HepG2 (cell line): ENCODE results near the gene IL1RL2. TPM values are rescaled to one million over a fixed set of nuclear protein-coding genes. Genes with fewer than 3 reads are reported as not detected.
A peak's percentile ranks its signal among the peaks of the same experiment; 100 is the strongest.

ENCODE experiments used
- GABPB1 ChIP-seq: IDR thresholded peaks from 2 replicates; pipeline ENCODE4 v1.6.1; 2016; ENCODE audit warnings: mild to moderate bottlenecking, missing genetic modification reagents, moderate library complexity, missing compliant biosample characterization
- GATAD2A ChIP-seq: IDR thresholded peaks from 2 replicates; pipeline ENCODE4 v1.6.1; 2016
- MAFG ChIP-seq: sonication (generic); formaldehyde crosslinking; IDR thresholded peaks from 2 replicates; pipeline ENCODE4 v1.5.1; 2020; ENCODE audit warnings: mild to moderate bottlenecking, missing genetic modification reagents
- NR2F1 ChIP-seq, 2 experiments: fragments of 450-650 bp in 1 of 2; formaldehyde crosslinking in 1 of 2; IDR thresholded peaks; 2 replicates each; pipeline versions ENCODE4 v1.5.0 to v1.6.1; 2016 to 2020; ENCODE audit warnings: mild to moderate bottlenecking in 1 of 2, missing compliant biosample characterization in 1 of 2, missing genetic modification reagents in 1 of 2, moderate library complexity in 1 of 2
- PTBP1 ChIP-seq: fragments of 200-400 bp; formaldehyde crosslinking; IDR thresholded peaks from 2 replicates; pipeline ENCODE4 v1.6.1; 2018; ENCODE audit warnings: low read length, low read depth; ENCODE audit not compliant: poor library complexity, severe bottlenecking
- TAF15 ChIP-seq: fragments of 200-400 bp; formaldehyde crosslinking; IDR thresholded peaks from one replicate; pipeline ENCODE4 v1.6.1; 2018; ENCODE audit warnings: mild to moderate bottlenecking, low read depth, low read length; ENCODE audit not compliant: poor library complexity, severe bottlenecking
- ZNF724P ChIP-seq: sonication (generic); formaldehyde crosslinking; IDR thresholded peaks from 2 replicates; pipeline ENCODE4 v1.8.0; 2022; ENCODE audit warnings: missing genetic modification reagents, borderline replicate concordance
- ZNF772 ChIP-seq: sonication (generic); formaldehyde crosslinking; IDR thresholded peaks from 2 replicates; pipeline ENCODE4 v1.5.0; 2020; ENCODE audit warnings: mild to moderate bottlenecking, missing genetic modification reagents
- ZNF782 ChIP-seq: sonication (generic); formaldehyde crosslinking; IDR thresholded peaks from 2 replicates; pipeline ENCODE4 v1.4.0; 2020; ENCODE audit warnings: missing genetic modification reagents, mild to moderate bottlenecking, borderline replicate concordance
- ZNF83 ChIP-seq: sonication (generic); formaldehyde crosslinking; IDR thresholded peaks from 2 replicates; pipeline ENCODE4 v1.4.0; 2020; ENCODE audit warnings: missing genetic modification reagents, mild to moderate bottlenecking, borderline replicate concordance
- ZNF878 ChIP-seq: sonication (generic); formaldehyde crosslinking; IDR thresholded peaks from 2 replicates; pipeline ENCODE4 v1.8.1; 2023; ENCODE audit warnings: mild to moderate bottlenecking, missing genetic modification reagents, moderate library complexity
- polyA plus RNA-seq, 8 experiments: library from polyadenylated mRNA; depleted of rRNA in 3 of 8; stranded (reverse) in 7 of 8; unstranded in 1 of 8; fragments of >200 nt; fragmentation: Illumina TruSeq in 4 of 8; extraction: Trizol in 4 of 8; gene quantifications; 2 replicates each; pipeline versions ENCODE4 v1.2.1 to v1.2.3, GENCODE V29; 2011 to 2016; ENCODE audit warnings: low read depth in 4 of 8, missing spikeins in 1 of 8, mixed read lengths in 1 of 8; ENCODE audit not compliant: insufficient read depth in 1 of 8
- total RNA-seq, 5 experiments: library from RNA; depleted of rRNA; stranded (reverse); fragments of >200 nt; fragmentation: Illumina TruSeq; extraction: Trizol; gene quantifications; 2 replicates each; pipeline ENCODE4 v1.2.3, GENCODE V29; 2016; ENCODE audit warnings: low read depth in 1 of 5
- TF ChIP-seq, protein P1 (sequence below): sonication (generic); formaldehyde crosslinking; IDR thresholded peaks from 2 replicates; pipeline ENCODE4 v1.4.0; 2020; ENCODE audit warnings: missing genetic modification reagents, mild to moderate bottlenecking, borderline replicate concordance
- TF ChIP-seq, protein P2 (sequence below): sonication (generic); formaldehyde crosslinking; IDR thresholded peaks from 2 replicates; pipeline ENCODE4 v1.4.0; 2020; ENCODE audit warnings: missing genetic modification reagents
- TF ChIP-seq, protein P3 (sequence below): sonication (generic); formaldehyde crosslinking; IDR thresholded peaks from 2 replicates; pipeline ENCODE4 v1.4.0; 2020; ENCODE audit warnings: missing genetic modification reagents
- TF ChIP-seq, protein P4 (sequence below): sonication (generic); formaldehyde crosslinking; IDR thresholded peaks from 2 replicates; pipeline ENCODE4 v1.4.0; 2020; ENCODE audit warnings: mild to moderate bottlenecking, missing genetic modification reagents
- TF ChIP-seq, protein P5 (sequence below): sonication (generic); formaldehyde crosslinking; IDR thresholded peaks from 2 replicates; pipeline ENCODE4 v1.8.1; 2023; ENCODE audit warnings: mild to moderate bottlenecking, moderate library complexity, missing genetic modification reagents
- TF ChIP-seq, protein P6 (sequence below): sonication (generic); formaldehyde crosslinking; IDR thresholded peaks from 2 replicates; pipeline ENCODE4 v1.5.1; 2020; ENCODE audit warnings: mild to moderate bottlenecking, missing genetic modification reagents

Gene IL1RL2
- total and polyA plus RNA-seq, 2 of the 13 experiments (the other 11 are each of a cell fraction or from before 2014, with no cell fraction given), result 0.03 TPM; not detected in 1

DNA sequence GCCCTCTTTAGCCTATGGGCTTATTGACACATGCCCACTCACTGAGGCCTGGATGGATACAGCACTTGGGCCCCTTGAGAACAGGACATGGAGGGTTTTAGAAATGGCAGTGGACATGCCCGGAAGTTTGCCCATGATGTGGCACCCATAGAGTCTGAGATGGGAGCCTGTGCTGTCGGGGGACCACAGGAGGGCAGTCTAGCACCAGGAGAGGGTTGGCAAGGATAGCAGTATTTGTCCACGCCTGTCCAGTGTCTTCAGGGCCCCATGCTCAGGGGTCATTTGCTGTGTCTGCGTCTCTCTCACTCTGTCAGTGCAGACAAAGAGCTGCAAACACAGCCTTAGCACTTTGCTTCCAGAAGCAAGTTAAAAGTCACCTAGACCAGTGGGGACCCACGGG is 48.7 kb downstream of the IL1RL2 start (continued):
- no peak for TF ChIP-seq ZNF772 (CRISPR knock-in tag)
- no peak for TF ChIP-seq ZNF724P (CRISPR knock-in tag)
- TF ChIP-seq, protein P1, sequence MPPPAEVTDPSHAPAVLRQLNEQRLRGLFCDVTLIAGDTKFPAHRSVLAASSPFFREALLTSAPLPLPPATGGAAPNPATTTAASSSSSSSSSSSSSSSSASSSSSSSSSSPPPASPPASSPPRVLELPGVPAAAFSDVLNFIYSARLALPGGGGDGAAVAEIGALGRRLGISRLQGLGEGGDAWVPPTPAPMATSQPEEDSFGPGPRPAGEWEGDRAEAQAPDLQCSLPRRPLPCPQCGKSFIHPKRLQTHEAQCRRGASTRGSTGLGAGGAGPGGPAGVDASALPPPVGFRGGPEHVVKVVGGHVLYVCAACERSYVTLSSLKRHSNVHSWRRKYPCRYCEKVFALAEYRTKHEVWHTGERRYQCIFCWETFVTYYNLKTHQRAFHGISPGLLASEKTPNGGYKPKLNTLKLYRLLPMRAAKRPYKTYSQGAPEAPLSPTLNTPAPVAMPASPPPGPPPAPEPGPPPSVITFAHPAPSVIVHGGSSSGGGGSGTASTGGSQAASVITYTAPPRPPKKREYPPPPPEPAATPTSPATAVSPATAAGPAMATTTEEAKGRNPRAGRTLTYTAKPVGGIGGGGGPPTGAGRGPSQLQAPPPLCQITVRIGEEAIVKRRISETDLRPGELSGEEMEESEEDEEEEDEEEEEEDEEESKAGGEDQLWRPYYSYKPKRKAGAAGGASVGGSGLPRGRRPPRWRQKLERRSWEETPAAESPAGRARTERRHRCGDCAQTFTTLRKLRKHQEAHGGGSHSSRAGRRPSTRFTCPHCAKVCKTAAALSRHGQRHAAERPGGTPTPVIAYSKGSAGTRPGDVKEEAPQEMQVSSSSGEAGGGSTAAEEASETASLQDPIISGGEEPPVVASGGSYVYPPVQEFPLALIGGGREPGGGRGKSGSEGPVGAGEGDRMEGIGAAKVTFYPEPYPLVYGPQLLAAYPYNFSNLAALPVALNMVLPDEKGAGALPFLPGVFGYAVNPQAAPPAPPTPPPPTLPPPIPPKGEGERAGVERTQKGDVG (CRISPR knock-in tag), result no peak
- no peak for TF ChIP-seq MAFG (CRISPR knock-in tag)
- TF ChIP-seq ZNF83 (CRISPR knock-in tag), result no peak
- no peak for TF ChIP-seq NR2F1 (CRISPR knock-in tag; IDR thresholded peaks at IDR 0.05)
- TF ChIP-seq, protein P2, sequence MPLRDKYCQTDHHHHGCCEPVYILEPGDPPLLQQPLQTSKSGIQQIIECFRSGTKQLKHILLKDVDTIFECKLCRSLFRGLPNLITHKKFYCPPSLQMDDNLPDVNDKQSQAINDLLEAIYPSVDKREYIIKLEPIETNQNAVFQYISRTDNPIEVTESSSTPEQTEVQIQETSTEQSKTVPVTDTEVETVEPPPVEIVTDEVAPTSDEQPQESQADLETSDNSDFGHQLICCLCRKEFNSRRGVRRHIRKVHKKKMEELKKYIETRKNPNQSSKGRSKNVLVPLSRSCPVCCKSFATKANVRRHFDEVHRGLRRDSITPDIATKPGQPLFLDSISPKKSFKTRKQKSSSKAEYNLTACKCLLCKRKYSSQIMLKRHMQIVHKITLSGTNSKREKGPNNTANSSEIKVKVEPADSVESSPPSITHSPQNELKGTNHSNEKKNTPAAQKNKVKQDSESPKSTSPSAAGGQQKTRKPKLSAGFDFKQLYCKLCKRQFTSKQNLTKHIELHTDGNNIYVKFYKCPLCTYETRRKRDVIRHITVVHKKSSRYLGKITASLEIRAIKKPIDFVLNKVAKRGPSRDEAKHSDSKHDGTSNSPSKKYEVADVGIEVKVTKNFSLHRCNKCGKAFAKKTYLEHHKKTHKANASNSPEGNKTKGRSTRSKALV, result no peak
- no peak for TF ChIP-seq ZNF782 (CRISPR knock-in tag)
- peak; percentile 67 for TF ChIP-seq GATAD2A (CRISPR knock-in tag)
- TF ChIP-seq, protein P3, sequence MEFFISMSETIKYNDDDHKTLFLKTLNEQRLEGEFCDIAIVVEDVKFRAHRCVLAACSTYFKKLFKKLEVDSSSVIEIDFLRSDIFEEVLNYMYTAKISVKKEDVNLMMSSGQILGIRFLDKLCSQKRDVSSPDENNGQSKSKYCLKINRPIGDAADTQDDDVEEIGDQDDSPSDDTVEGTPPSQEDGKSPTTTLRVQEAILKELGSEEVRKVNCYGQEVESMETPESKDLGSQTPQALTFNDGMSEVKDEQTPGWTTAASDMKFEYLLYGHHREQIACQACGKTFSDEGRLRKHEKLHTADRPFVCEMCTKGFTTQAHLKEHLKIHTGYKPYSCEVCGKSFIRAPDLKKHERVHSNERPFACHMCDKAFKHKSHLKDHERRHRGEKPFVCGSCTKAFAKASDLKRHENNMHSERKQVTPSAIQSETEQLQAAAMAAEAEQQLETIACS (CRISPR knock-in tag), result no peak
- TF ChIP-seq, protein P4, sequence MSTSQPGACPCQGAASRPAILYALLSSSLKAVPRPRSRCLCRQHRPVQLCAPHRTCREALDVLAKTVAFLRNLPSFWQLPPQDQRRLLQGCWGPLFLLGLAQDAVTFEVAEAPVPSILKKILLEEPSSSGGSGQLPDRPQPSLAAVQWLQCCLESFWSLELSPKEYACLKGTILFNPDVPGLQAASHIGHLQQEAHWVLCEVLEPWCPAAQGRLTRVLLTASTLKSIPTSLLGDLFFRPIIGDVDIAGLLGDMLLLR (CRISPR knock-in tag), result no peak
- TF ChIP-seq TAF15, result no peak
- peak; percentile 35; the same call in 1 of the 2 replicates for TF ChIP-seq GABPB1 (CRISPR knock-in tag)
- TF ChIP-seq, protein P5, sequence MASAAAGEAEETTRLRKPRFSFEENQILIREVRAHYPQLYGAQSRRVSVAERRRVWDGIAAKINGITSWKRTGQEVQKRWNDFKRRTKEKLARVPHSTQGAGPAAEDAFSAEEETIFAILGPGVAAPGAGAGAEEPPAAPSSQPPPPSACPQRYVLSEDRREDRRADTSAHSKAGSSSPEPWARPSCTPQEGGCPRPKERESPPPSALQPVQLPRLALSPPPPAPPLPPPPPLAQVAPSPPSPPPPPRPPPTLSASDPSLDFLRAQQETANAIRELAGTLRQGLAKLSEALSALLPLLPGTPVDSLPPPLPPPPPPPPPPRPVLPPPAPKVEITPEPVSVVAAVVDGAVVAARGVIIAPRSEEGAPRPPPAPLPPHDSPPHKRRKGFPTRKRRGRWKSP, result no peak
- no peak for TF ChIP-seq PTBP1
- TF ChIP-seq, protein P6, sequence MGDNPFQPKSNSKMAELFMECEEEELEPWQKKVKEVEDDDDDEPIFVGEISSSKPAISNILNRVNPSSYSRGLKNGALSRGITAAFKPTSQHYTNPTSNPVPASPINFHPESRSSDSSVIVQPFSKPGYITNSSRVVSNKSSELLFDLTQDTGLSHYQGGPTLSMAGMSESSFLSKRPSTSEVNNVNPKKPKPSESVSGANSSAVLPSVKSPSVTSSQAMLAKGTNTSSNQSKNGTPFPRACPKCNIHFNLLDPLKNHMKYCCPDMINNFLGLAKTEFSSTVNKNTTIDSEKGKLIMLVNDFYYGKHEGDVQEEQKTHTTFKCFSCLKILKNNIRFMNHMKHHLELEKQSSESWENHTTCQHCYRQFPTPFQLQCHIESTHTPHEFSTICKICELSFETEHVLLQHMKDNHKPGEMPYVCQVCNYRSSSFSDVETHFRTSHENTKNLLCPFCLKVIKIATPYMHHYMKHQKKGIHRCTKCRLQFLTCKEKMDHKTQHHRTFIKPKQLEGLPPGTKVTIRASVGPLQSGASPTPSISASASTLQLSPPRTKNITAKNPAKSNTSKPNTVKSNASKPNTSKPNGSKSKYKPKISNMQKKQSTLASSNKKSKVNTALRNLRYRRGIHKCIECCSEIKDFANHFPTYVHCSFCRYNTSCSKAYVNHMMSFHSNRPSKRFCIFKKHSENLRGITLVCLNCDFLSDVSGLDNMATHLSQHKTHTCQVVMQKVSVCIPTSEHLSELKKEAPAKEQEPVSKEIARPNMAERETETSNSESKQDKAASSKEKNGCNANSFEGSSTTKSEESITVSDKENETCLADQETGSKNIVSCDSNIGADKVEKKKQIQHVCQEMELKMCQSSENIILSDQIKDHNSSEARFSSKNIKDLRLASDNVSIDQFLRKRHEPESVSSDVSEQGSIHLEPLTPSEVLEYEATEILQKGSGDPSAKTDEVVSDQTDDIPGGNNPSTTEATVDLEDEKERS (CRISPR knock-in tag), result no peak
- TF ChIP-seq ZNF878 (CRISPR knock-in tag), result no peak
